Occipital lobe (tissue), 2 donors: ENCODE data around the gene SOD3. TPM values are rescaled to one million over a fixed set of nuclear protein-coding genes. Genes with fewer than 3 reads are reported as not detected.

Experiments used
- DNase-seq: peaks from one replicate; lab custom pipeline; 2025; lab: John Stamatoyannopoulos, UW
- total RNA-seq: library from RNA; depleted of rRNA; stranded (reverse); fragments of >200 nt; gene quantifications from one replicate; pipeline ENCODE4 v1.2.3, GENCODE V29; 2014

SOD3 gene
- total RNA-seq, 1 donor from 2014 or later, result not detected

GRCh38 chr4:24775032-24775605, 20.3 kb upstream of the SOD3 start:
- no peak for DNase-seq

- DNase-seq, result no peak
Measured at GRCh38 chr4:24775750-24776149, 19.6 kb upstream of the SOD3 start.

GRCh38 chr4:24777536-24778463, 17.6 kb upstream of the SOD3 start:
- DNase-seq, result no peak

GRCh38 chr4:24778464-24779225, 16.7 kb upstream of the SOD3 start:
- no peak for DNase-seq

- no peak for DNase-seq
Measured at GRCh38 chr4:24780936-24781495, 14.4 kb upstream of the SOD3 start.

- peak; percentile 16 for DNase-seq
Measured at GRCh38 chr4:24781999-24782745, 13.2 kb upstream of the SOD3 start.

GRCh38 chr4:24783506-24783905, 11.9 kb upstream of the SOD3 start:
- DNase-seq, result no peak

- DNase-seq, result no peak
Measured at GRCh38 chr4:24791043-24791442, 4.3 kb upstream of the SOD3 start.

GRCh38 chr4:24792552-24792951, 2.8 kb upstream of the SOD3 start:
- DNase-seq, result no peak

- DNase-seq, result no peak
Measured at GRCh38 chr4:24793219-24794005, 2.0 kb upstream of the SOD3 start.

- no peak for DNase-seq
Measured at GRCh38 chr4:24794051-24794450, 1.3 kb upstream of the SOD3 start.

GRCh38 chr4:24794480-24794879, 893 bp upstream of the SOD3 start:
- no peak for DNase-seq

- DNase-seq, result no peak
Measured at GRCh38 chr4:24795666-24796381, 451 bp downstream of the SOD3 start.

- DNase-seq, result no peak
Measured at GRCh38 chr4:24796620-24797019, 1.2 kb downstream of the SOD3 start.

GRCh38 chr4:24798036-24798610, 2.8 kb downstream of the SOD3 start:
- no peak for DNase-seq

- DNase-seq, result no peak
Measured at GRCh38 chr4:24799196-24799543, 3.8 kb downstream of the SOD3 start.

- DNase-seq, result no peak
Measured at GRCh38 chr4:24799544-24800324, 4.4 kb downstream of the SOD3 start.

- no peak for DNase-seq
Measured at GRCh38 chr4:24800325-24800895, 5.0 kb downstream of the SOD3 start.
